ENCODE data around the gene CACNA2D4. TPM values are rescaled to one million over a fixed set of nuclear protein-coding genes. Genes with fewer than 3 reads are reported as not detected.
"Not testable (repeated sequence)": the region's sequence is repeated elsewhere in the genome, so short reads cannot be mapped to it uniquely, and the experiment has no call there.

The CACNA2D4 gene
- total RNA-seq, 1 donor from 2014 or later: not detected

GRCh38 chr12:1956716-1957115, 38.3 kb upstream of the CACNA2D4 start:
- Mint-ChIP-seq H3K36me3 (ENCODE audit: unreplicated experiment) (peaks cover 14% of the 10 kb centered on the region), H3K4me1 (ENCODE audit: low read depth, unreplicated experiment) (no peaks in the 10 kb centered on the region), H3K27ac (ENCODE audit: unreplicated experiment) (no peak overlapping the region), H3K27me3 (ENCODE audit: unreplicated experiment) (no peaks in the 10 kb centered on the region), H3K9me3 (ENCODE audit: unreplicated experiment) (no peaks in the 10 kb centered on the region), H3K4me3 (ENCODE audit: unreplicated experiment) (no peak overlapping the region)
- no peak for TF ChIP-seq CTCF (IDR thresholded peaks at IDR 0.05; ENCODE audit: partially characterized antibody, unreplicated experiment)
- no peak for DNase-seq

GRCh38 chr12:1949771-1950470, 31.5 kb upstream of the CACNA2D4 start:
- no peak for TF ChIP-seq CTCF (IDR thresholded peaks at IDR 0.05; ENCODE audit: partially characterized antibody, unreplicated experiment)
- no peak for DNase-seq
- Mint-ChIP-seq H3K36me3 (ENCODE audit: unreplicated experiment) (no peaks in the 10 kb centered on the region), H3K4me3 (ENCODE audit: unreplicated experiment) (no peak overlapping the region), H3K9me3 (ENCODE audit: unreplicated experiment) (peaks cover 6% of the 10 kb centered on the region), H3K27me3 (ENCODE audit: unreplicated experiment) (peaks cover 3% of the 10 kb centered on the region), H3K4me1 (ENCODE audit: low read depth, unreplicated experiment) (peaks cover 12% of the 10 kb centered on the region), H3K27ac (ENCODE audit: unreplicated experiment) (no peak overlapping the region)

GRCh38 chr12:1948883-1949282, 30.4 kb upstream of the CACNA2D4 start:
- H3K27me3 Mint-ChIP-seq (ENCODE audit: unreplicated experiment): peaks cover 3% of the 10 kb centered on the region
- peaks cover 4% of the 10 kb centered on the region for H3K36me3 Mint-ChIP-seq (ENCODE audit: unreplicated experiment)
- peaks cover 6% of the 10 kb centered on the region for H3K9me3 Mint-ChIP-seq (ENCODE audit: unreplicated experiment)
- peaks cover 12% of the 10 kb centered on the region for H3K4me1 Mint-ChIP-seq (ENCODE audit: low read depth, unreplicated experiment)
- H3K27ac Mint-ChIP-seq (ENCODE audit: unreplicated experiment): peak overlapping the region; percentile 48
- TF ChIP-seq CTCF (IDR thresholded peaks at IDR 0.05; ENCODE audit: partially characterized antibody, unreplicated experiment): no peak
- H3K4me3 Mint-ChIP-seq (ENCODE audit: unreplicated experiment): no peak overlapping the region
- no peak for DNase-seq

GRCh38 chr12:1947081-1947480, 28.6 kb upstream of the CACNA2D4 start:
- no peak for DNase-seq
- no peak overlapping the region for H3K4me3 Mint-ChIP-seq (ENCODE audit: unreplicated experiment)
- H3K27ac Mint-ChIP-seq (ENCODE audit: unreplicated experiment): peak overlapping the region; percentile 17
- TF ChIP-seq CTCF (IDR thresholded peaks at IDR 0.05; ENCODE audit: partially characterized antibody, unreplicated experiment): no peak
- H3K4me1 Mint-ChIP-seq (ENCODE audit: low read depth, unreplicated experiment): peaks cover 12% of the 10 kb centered on the region
- peaks cover 9% of the 10 kb centered on the region for H3K9me3 Mint-ChIP-seq (ENCODE audit: unreplicated experiment)
- H3K27me3 Mint-ChIP-seq (ENCODE audit: unreplicated experiment): peaks cover 3% of the 10 kb centered on the region
- H3K36me3 Mint-ChIP-seq (ENCODE audit: unreplicated experiment): peaks cover 19% of the 10 kb centered on the region

GRCh38 chr12:1946296-1946695, 27.8 kb upstream of the CACNA2D4 start:
- Mint-ChIP-seq H3K4me3 (ENCODE audit: unreplicated experiment) (no peak overlapping the region), H3K27ac (ENCODE audit: unreplicated experiment) (peak overlapping the region; percentile 65), H3K27me3 (ENCODE audit: unreplicated experiment) (peaks cover 3% of the 10 kb centered on the region), H3K4me1 (ENCODE audit: low read depth, unreplicated experiment) (peaks cover 12% of the 10 kb centered on the region), H3K36me3 (ENCODE audit: unreplicated experiment) (peaks cover 19% of the 10 kb centered on the region), H3K9me3 (ENCODE audit: unreplicated experiment) (peaks cover 9% of the 10 kb centered on the region)
- peak; percentile 68 for DNase-seq
- no peak for TF ChIP-seq CTCF (IDR thresholded peaks at IDR 0.05; ENCODE audit: partially characterized antibody, unreplicated experiment)

GRCh38 chr12:1945502-1945901, 27.1 kb upstream of the CACNA2D4 start:
- not testable (repeated sequence) for DNase-seq; H3K27me3 Mint-ChIP-seq (ENCODE audit: unreplicated experiment); H3K4me3 Mint-ChIP-seq (ENCODE audit: unreplicated experiment); H3K9me3 Mint-ChIP-seq (ENCODE audit: unreplicated experiment)
- H3K4me1 Mint-ChIP-seq (ENCODE audit: low read depth, unreplicated experiment): peaks cover 12% of the 10 kb centered on the region
- H3K27ac Mint-ChIP-seq (ENCODE audit: unreplicated experiment): peak overlapping the region; percentile 67
- H3K36me3 Mint-ChIP-seq (ENCODE audit: unreplicated experiment): peaks cover 19% of the 10 kb centered on the region
